SHP77 (cell line): ENCODE measurements around the gene IL7R.
"Not testable (repeated sequence)": the region's sequence is repeated elsewhere in the genome, so short reads cannot be mapped to it uniquely, and the experiment has no call there.

Experiments used
- DNase-seq, 2 experiments: peaks; one replicate each; lab custom pipeline; 2025; lab: John Stamatoyannopoulos, UW

Gene IL7R

DNA sequence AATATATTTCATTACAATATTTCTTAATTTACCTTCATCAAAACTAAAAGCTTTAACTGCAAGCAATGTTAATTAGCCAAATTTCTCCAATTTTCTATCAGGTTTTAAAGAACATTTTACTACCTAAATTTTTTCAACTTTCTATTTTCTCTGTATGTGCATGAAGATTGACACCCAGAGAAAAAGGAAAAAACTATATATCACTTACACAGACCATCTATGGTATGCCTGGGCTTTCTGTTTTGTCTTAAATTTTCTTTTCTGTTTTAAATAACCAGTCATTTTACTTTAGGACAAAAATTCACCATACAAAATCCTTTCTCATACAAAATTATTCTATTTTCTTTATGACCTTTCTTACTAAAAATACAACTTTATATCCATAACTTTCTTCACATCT lies 13.8 kb upstream of the IL7R start:
- no peak for DNase-seq

DNA sequence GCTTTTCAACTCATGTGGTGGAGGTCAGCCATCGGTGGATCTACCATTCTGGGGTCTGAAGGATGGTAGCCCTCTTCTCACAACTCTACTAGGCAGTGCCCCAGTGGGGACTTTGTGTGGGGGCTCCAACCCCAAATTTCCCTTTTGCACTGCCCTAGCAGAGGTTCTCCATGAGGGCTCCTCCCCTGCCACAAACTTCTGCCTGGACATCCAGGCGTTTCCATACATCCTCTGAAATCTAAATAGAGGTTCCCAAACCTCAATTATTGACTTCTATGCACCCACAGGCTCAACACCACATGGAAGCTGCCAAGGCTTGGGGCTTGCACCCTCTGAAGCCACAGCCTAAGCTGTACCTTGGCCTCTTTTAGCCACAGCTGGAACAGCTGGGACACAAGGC lies 11.2 kb upstream of the IL7R start:
- not testable (repeated sequence) for DNase-seq

- no peak for DNase-seq
These were observed 9.2 kb upstream of the IL7R start for GRCh38 chr5:35847491-35847890.

DNA sequence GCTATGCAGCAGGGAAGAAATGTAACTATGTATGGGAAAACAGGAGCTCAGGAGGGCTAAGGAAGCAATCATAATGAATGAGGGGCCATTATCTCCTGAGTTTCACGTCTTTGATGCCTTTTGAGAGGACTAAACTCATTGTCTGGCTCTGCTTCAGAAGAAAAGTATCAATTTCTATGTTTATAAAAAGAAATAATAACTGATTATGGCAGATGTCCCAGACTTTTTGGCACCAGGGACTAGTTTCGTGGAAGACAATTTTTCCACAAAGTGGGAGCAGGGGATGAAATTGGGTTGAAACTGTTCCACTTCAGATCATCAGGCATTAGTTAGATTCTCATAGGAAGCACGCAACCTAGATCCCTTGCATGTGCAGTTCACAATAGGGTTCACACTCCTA lies 8.7 kb upstream of the IL7R start:
- DNase-seq = no peak

DNA sequence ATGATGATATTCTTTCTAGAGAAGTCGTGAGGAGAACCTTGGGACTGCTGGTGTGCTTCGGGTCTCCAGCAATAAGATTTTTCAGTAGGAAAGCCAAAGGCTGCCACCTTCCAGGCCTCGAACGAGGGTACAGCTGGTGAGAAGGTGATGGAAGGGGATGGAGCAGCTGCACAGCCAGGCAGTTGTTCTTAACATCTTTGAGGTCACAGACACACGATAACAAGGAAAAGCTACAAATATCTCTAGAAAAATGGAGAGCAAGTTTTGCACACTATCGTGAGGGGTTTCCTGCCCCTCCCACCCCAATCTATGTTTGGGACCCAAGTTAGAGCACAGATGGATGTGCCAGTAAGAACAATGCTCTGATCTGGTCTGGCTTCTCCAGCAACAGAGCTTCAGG lies 6.8 kb upstream of the IL7R start:
- no peak for DNase-seq

DNA sequence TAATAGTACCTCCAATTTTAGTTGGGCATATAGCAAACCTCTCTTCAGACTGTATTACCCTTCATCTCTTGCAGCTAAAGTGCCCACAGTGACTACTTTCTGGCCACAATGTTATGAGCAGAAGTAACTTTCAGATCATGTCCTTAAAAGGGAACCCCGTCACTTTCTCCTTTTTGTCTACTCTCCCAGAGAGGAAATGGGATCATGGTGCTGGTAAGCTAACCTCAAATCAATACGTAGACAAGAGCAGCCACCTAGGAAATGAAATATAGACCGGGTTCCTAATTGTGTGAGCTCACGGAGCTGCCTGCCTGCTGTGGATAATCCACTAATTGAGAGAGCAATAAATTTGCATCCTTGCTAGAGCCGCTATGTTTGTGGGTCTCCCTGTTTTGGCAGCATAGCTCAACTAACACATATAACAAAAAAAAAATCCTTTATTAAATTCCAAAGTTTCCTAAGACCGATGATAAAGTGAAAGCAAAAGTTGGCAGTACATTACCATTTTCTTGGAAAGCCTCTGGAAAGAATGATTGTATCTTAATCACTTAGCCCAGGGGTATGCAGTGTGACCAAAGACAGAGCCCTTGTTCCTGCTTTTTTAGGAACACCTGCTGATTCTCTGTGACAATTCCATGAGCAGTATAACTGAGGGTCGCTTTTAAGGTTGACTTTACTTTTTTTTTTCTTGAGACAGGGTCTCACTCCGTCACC lies 5.6 kb upstream of the IL7R start:
- DNase-seq = no peak

DNA sequence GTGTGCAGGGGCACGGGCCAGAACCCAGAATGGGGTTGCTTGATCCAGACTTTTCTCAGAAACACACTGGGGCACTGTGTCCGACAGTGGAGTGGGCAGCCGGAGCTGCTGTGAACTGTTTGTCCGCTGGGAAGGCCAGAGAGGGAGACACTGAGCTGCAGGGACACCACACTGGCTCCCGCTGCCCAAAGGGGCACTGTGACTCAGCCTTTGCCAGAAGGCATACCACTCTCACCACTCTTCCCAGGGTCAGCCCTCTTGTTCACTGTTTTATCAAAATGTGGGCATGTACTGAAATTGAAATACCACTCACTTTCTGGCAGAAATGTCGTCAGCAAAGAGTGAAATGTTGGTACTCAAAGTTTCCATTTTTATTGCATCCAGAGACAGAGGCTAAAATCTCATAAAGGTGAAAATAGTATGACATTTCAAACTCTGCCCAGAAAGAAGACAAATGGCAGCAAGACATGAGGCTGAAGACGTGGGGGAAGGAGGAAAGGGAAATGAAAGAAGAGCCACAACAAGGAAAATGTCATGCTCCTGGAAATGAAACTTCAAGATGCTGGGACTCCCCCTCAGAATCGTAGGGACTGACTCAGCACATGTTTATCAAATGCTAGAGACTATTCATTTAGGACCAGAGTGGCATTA lies 4.5 kb upstream of the IL7R start:
- no peak for DNase-seq

DNA sequence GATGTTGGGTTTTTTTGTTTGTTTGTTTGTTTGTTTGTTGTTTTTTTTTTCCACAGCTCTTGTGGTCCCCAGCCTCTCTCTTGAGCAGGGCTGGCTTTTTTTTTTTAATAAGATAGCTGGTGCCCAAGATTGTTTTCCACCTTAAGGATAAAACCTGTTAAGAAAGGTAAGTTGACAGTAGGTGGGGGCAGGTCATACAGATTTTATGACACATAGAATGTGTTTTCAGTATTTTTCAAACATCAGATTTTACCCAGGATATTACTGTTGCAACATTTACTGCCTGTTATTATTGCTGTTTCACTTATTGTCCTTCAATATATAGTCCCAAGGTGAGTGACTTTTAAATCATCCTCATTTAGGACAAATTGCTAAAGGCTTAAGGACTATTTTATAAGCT lies 3.9 kb upstream of the IL7R start:
- DNase-seq = no peak

- no peak for DNase-seq
These were observed 3.1 kb upstream of the IL7R start for GRCh38 chr5:35853631-35854030.

DNA sequence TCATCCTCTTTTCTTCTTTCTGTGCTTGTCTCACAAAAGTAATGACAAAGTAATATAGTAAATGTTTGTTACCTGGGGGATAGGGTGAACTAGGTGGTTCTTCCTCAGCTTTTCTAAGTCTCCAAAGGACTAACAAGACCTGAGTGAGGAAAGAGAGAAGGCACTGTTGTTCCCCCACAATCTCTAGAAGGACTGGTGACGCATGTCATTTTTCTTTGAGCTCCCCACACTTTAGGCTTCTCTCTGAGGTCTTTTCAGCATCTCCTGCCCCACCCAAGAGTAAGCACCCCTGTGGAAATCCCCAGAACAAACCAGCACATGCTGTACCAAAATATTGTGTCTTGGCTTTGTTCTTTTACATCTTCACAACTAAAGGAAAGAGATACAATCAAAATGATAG lies 2.4 kb upstream of the IL7R start:
- no peak for DNase-seq

DNA sequence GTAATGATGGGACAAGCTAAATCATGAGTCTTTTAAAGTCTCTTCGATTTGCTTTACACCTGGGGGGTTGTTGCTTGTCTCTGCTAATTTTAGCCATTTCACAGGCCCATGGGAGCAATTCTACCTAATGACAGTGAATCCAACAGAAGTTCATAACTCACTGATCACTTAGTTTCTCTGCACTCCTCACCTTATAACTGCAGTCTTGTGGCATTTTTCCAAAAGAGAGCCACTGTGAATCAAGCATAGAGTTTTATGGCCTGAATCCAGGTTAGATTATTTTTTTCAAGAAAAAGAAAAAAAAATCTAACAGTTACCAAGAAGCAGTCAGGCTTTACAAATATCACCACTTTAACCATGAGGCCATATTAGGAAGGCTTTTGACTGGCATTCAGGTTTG lies 1.5 kb upstream of the IL7R start:
- DNase-seq = no peak

- DNase-seq = not testable (repeated sequence)
These were observed 416 bp upstream of the IL7R start for GRCh38 chr5:35856186-35856764.

GRCh38 chr5:35857606-35858205 lies 1.0 kb downstream of the IL7R start:
- DNase-seq = no peak

- DNase-seq = no peak
These were observed 2.5 kb downstream of the IL7R start for GRCh38 chr5:35859101-35859661.

DNA sequence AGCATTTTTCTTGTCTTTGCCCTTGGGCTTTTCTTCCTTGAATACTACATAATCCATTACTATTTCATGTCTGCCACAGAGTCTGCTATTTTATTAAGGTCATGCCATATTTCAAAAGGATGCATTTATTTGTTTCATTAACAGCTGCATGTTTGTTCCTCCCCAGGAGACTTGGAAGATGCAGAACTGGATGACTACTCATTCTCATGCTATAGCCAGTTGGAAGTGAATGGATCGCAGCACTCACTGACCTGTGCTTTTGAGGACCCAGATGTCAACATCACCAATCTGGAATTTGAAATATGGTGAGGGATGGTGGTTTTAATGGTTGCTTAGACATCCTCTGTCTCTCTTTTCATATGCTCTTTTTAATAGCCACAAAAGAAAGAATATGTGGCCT lies 4.0 kb downstream of the IL7R start:
- no peak for DNase-seq

DNA sequence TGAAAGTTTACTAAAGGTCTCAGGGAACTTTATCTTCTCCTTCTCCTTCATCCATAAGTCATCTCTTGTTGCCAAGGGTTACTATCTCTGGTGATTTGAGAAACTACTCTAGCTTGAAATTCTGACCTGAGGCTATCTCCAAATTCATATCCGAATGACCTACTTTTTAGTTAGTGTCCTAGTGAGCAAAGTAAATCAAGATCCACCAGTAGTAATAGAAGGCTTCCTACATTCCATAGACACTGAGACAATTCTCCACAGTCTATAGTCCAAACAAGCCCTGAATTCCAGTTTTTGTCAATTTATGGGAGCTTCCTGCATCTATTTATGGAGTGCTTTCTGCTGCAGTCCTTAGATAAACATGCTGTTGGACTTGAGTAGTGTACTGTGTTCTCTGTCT lies 5.0 kb downstream of the IL7R start:
- DNase-seq = no peak

DNA sequence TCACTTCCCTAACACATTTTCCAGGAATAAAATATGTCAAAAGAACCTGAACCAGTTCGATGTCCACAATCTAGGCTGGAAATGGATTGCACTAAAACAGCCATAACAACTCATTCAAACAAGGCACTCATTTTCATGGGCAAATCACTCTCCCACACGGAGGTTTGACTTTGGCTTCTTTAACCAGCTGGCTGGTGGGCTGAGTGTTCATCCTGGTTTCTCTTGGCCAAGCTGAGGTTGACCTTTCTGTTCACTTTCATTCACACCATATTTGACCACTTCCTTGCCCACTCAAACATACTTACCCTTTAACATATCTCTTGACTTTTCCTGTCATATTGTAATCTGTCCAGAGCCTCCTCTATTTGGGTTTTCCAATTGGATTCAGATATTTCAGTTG lies 5.4 kb downstream of the IL7R start:
- DNase-seq = no peak

- no peak for DNase-seq
These were observed 6.5 kb downstream of the IL7R start for GRCh38 chr5:35863159-35863558.

DNA sequence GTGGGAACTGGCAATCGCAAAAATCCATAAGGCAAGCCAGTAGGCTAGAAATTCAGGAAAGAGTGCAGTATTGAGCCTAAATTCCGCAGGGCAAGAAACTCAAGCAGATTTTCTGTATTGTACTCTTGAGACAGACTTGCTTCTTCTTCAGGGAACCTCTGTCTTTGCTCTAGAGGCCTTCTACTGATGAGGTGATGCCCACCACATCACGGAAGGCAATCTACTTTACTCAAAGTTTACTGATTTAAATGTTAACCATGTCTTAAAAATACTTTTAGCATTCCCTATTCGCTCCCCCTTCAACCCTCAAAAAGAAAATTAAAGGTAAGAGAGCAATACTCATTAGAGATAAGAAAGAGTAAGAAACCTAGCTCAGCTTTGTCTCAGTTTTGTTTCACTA lies 11.3 kb downstream of the IL7R start:
- DNase-seq = no peak

DNA sequence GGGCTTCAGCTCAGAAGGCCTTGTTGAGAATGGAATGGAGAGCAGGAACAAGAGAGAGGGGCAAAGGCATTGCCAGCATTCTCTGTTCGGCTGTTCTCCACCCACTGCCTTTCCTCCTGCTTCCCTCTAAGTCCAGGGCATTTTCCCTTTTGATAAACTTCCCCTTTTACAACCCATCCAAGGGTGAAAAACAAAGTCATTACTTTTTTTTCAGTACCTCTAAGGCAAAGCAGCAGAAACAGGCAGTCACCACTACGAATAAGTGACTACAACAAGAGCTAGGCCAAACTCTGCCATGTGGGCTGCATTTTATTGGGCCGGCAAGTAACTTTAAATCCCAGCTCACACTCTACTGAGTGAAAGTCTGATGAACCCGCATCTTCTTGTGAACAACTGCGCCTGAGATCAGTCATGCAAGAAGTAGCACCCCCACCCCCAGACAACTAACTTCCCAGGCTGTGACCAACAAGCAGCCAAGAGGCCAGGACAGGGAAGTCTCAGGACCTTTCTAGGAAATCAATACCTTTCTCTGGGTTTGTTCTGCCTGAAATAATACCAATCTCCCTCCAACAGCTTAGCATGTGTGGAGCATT lies 13.1 kb downstream of the IL7R start:
- DNase-seq = no peak

- no peak for DNase-seq
These were observed 13.9 kb downstream of the IL7R start for GRCh38 chr5:35870605-35871004.

DNA sequence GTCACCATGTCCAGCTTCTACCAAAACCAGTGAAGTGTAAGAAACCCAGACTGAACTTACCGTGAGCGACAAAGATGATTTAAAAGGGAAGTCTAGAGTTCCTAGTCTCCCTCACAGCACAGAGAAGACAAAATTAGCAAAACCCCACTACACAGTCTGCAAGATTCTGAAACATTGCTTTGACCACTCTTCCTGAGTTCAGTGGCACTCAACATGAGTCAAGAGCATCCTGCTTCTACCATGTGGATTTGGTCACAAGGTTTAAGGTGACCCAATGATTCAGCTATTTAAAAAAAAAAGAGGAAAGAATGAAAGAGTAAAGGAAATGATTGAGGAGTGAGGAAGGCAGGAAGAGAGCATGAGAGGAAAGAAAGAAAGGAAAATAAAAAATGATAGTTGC lies 19.8 kb downstream of the IL7R start:
- DNase-seq = no peak

DNA sequence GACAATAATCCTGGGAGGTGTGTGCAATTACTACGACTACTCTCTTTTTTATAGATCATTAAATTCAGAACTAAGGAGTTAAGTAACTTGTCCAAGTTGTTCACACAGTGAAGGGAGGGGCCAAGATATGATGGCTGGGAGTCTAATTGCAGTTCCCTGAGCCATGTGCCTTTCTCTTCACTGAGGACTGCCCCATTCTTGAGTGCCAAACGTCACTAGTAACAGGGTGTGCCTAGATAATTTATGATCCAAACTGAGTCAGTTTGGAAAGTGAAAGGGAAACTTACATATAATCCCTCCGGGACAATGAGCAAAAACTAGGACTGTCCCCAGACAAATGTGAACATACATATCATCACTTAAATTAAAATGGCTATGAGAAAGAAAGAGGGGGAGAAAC lies 20.2 kb downstream of the IL7R start:
- no peak for DNase-seq
